ENCODE data around the gene FAM149B1.

DNA sequence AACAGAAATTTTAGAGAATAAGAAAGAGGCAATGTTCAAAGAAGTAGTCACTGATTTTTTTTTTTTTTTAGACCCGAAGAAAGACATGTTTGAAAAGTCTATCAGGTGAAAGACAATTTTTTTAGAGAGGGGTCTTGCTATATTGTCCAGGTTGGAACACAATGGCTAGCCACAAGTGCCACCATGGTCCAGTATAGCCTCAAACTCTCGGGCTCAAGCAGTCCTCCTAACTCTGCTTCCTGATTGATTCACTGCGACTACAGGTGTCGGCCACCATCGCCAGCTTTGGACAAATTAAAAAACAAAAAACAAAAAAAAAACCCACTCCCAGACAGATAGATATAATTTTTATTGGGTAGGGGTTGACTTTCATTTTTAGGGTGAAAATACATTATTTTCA lies 22.3 kb downstream of the FAM149B1 start:
- TF ChIP-seq POLR2AphosphoS5 (IDR thresholded peaks at IDR 0.05; ENCODE audit: low read depth, low read length) = no peak
- TF ChIP-seq SIN3A (IDR thresholded peaks at IDR 0.05; ENCODE audit: borderline replicate concordance, insufficient read depth, low read length) = no peak
- no peak for TF ChIP-seq FOXP2 (optimal IDR thresholded peaks at IDR 0.05; ENCODE audit: borderline replicate concordance, extremely low read depth, extremely low read length, insufficient read depth)
- TF ChIP-seq TAF1 (IDR thresholded peaks at IDR 0.05; ENCODE audit: borderline replicate concordance, insufficient read depth, low read length) = no peak
